ENCODE measurements around the gene ZCCHC12. TPM values are rescaled to one million over a fixed set of nuclear protein-coding genes. Genes with fewer than 3 reads are reported as not detected.
"Not testable (repeated sequence)": the region's sequence is repeated elsewhere in the genome, so short reads cannot be mapped to it uniquely, and the experiment has no call there.

Gene ZCCHC12
- total RNA-seq, 3 donors from 2014 or later: 0.22 to 1.9 TPM; not detected in 1

DNA sequence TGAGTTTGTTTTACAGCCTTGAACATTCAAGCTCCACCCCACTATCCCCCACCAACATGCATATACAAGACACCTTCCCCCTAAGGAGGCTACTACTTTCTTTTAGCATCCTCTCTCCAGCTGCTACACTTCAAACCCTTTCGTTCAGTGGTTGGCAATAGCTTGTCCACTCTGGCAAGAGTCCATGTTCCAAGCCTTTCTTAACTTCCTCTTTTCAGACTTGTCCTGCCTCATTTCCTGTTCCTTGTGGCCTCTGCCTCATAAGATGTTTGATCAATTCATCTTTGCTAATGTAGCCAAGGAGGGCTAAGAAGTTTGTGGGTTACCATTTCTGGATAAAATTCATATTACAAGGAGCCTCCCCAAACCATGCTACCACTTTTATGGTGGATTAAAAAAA, 20.8 kb upstream of the ZCCHC12 start:
- intact Hi-C loops (cut with DNase I, micrococcal nuclease): loop anchor here (10.0 kb wide), 1 partner anchor 158 kb away; no protein-coding TSS in a partner anchor
- H3K4me1 ChIP-seq (ENCODE audit: low read depth): no peaks in the 10 kb centered on the region
- peak; percentile 59 for ATAC-seq
- H3K9me3 ChIP-seq: no peaks in the 10 kb centered on the region
- H3K4me3 ChIP-seq: no peak overlapping the region
- TF ChIP-seq, protein P1, sequence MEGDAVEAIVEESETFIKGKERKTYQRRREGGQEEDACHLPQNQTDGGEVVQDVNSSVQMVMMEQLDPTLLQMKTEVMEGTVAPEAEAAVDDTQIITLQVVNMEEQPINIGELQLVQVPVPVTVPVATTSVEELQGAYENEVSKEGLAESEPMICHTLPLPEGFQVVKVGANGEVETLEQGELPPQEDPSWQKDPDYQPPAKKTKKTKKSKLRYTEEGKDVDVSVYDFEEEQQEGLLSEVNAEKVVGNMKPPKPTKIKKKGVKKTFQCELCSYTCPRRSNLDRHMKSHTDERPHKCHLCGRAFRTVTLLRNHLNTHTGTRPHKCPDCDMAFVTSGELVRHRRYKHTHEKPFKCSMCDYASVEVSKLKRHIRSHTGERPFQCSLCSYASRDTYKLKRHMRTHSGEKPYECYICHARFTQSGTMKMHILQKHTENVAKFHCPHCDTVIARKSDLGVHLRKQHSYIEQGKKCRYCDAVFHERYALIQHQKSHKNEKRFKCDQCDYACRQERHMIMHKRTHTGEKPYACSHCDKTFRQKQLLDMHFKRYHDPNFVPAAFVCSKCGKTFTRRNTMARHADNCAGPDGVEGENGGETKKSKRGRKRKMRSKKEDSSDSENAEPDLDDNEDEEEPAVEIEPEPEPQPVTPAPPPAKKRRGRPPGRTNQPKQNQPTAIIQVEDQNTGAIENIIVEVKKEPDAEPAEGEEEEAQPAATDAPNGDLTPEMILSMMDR (IDR thresholded peaks at IDR 0.05): no peak
- no peaks in the 10 kb centered on the region for H3K36me3 ChIP-seq (ENCODE audit: low read depth)
- DNase-seq: peak in 1 of 3 donors; percentile 27

DNA sequence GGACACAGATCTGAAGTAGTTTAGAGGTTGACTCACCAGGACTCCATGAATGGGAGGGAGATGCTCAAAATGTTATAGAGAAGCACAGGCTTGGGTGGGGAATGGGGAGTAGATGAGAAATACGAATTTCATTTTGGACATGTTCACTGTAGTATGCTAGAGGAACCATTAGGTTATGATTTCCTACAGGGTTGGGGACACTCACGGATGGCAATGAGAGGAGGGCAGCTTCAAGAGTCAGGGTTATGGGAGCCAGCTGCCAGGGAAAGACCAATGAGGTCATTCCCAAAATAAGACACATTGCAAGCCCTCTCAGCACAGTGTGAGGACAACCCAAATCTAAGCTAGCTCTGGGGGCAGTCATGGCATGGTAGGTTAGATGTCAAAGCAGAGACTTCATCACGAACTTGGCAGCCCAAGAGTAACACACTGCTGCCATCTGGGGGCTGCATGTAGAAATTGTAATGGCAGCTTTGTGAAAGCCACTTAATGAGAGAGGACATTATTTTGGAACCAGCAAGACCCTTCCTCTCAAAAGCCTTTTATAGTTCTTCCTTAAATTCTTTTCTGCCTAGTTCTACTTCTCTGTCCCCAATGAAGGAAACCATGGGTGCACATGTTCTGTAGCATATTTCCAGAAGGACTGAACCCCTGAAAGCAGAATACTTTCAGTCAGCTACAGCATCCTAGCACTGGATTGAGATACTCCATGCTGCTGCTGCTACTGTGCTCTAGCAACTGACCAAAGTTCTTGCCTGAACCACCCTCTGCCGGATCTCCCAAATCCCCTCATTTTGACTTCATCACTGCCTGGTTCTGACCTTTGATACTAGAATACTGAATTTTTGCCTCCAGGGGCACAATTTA, 16.2 kb upstream of the ZCCHC12 start:
- TF ChIP-seq, protein P1 (IDR thresholded peaks at IDR 0.05): no peak
- ATAC-seq (peak; percentile 59), DNase-seq (peak in 2 of 3 donors; percentile 23 to 45)
- intact Hi-C loops (cut with DNase I, micrococcal nuclease): loop anchor here (10.0 kb wide), 1 partner anchor 163 kb away; no protein-coding TSS in a partner anchor
- H3K4me3 ChIP-seq: no peak overlapping the region
- no peaks in the 10 kb centered on the region for H3K4me1 ChIP-seq (ENCODE audit: low read depth)
- H3K36me3 ChIP-seq (ENCODE audit: low read depth): no peaks in the 10 kb centered on the region
- no peaks in the 10 kb centered on the region for H3K9me3 ChIP-seq

DNA sequence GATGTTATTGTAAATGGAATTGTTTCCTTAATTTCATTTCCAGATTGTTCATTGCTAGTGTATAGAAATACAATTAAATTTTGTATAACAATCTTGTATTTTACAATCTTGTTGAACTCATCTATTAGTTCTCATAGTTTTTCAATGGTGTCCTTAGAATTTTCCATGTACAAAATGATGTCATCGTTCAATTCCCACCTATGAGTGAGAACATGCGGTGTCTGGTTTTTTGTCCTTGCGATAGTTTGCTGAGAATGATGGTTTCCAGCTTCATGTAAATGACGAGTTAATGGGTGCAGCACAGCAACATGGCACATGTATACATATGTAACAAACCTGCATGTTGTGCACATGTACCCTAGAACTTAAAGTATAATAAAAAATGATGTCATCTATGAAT, 6.4 kb upstream of the ZCCHC12 start:
- DNase-seq; H3K9me3 ChIP-seq; H3K4me3 ChIP-seq; ATAC-seq; H3K4me1 ChIP-seq (ENCODE audit: low read depth); H3K36me3 ChIP-seq (ENCODE audit: low read depth); intact Hi-C loops (cut with DNase I, micrococcal nuclease): not testable (repeated sequence)

DNA sequence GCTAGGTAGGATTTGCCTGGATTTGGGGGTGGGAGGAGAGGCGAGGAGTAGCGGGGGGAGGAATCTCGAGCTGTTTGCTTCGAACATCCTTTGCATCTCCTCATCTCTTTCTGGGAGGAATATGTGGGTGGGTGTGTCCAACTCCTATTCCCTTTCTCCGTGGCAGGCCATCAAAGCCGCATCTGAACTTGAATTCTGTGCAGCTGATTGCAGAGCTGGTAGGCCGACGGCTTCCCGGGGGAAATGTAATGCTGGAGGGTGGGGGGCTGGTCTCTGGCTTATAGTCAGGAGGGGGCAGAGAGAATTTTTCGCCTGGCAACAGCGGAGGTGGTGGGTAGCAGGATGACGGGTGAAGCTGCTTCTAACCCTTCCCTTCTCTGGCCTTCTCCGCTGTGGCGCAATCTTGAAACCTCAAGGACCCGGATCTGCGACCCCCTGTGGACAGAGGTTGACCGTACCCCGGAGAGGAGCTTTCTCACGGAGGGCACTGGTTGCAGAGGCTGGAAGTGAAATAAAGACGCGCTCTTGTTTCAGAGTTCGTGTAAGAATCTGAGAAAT, 628 bp downstream of the ZCCHC12 start:
- TF ChIP-seq, protein P1 (IDR thresholded peaks at IDR 0.05): no peak
- intact Hi-C loops (cut with DNase I, micrococcal nuclease): no loop called here
- Histone ChIP-seq H3K9me3 (no peaks in the 10 kb centered on the region), H3K4me1 (ENCODE audit: low read depth) (peaks cover 3% of the 10 kb centered on the region), H3K36me3 (ENCODE audit: low read depth) (no peaks in the 10 kb centered on the region), H3K4me3 (no peak overlapping the region)
- ATAC-seq: no peak
- DNase-seq: no peak

DNA sequence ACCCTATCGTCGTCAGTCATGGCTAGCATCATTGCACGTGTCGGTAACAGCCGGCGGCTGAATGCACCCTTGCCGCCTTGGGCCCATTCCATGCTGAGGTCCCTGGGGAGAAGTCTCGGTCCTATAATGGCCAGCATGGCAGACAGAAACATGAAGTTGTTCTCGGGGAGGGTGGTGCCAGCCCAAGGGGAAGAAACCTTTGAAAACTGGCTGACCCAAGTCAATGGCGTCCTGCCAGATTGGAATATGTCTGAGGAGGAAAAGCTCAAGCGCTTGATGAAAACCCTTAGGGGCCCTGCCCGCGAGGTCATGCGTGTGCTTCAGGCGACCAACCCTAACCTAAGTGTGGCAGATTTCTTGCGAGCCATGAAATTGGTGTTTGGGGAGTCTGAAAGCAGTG, 1.6 kb downstream of the ZCCHC12 start:
- Histone ChIP-seq H3K36me3 (ENCODE audit: low read depth) (no peaks in the 10 kb centered on the region), H3K4me3 (no peak overlapping the region), H3K4me1 (ENCODE audit: low read depth) (peaks cover 3% of the 10 kb centered on the region), H3K9me3 (no peaks in the 10 kb centered on the region)
- ATAC-seq (no peak), DNase-seq (no peak)
- TF ChIP-seq, protein P1 (IDR thresholded peaks at IDR 0.05): no peak
- intact Hi-C loops (cut with DNase I, micrococcal nuclease): no loop called here

DNA sequence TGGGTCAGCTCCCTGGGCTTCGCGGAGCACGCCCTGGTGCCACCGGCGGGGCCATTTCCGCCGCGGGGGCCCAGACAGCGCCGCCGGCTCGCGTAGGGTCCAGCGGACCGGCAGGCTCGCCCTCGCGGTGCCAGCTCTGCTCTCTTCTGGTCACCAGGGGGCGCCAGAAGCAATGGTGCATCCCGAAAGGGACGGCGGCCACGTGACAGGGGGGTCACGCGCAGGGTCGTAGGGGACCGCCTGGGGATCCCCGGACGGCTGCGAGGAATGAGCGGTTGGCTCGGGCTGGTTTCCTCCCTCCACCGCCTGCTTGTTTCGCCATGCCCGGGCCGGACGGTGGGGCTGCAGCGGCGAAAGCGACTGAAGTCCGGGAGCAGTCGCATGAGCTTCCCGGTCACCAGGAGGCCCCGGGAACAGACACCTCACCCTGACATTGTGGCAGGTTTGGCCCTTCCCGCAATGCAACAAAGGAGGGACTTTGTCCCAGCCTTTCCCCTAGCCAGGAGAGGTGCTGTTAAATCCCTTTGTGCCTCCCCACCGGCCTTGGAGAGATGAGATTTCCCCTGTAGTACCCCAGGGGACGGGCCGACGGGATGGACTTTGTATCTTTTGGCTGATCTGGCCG, 15.8 kb downstream of the ZCCHC12 start:
- ATAC-seq: peak; percentile 95
- intact Hi-C loops (cut with DNase I, micrococcal nuclease): no loop called here
- H3K4me3 ChIP-seq: no peak overlapping the region
- TF ChIP-seq, protein P1 (IDR thresholded peaks at IDR 0.05): peak; percentile 65
- H3K36me3 ChIP-seq (ENCODE audit: low read depth): no peaks in the 10 kb centered on the region
- no peaks in the 10 kb centered on the region for H3K4me1 ChIP-seq (ENCODE audit: low read depth)
- DNase-seq: peak; percentile 74 to 84 (median 83)
- no peaks in the 10 kb centered on the region for H3K9me3 ChIP-seq
